ENCODE data around the gene DLGAP4. TPM values are rescaled to one million over a fixed set of nuclear protein-coding genes. Genes with fewer than 3 reads are reported as not detected.

DLGAP4 gene
- total and polyA plus RNA-seq, 9 of the 15 experiments (the other 6 are each of a cell fraction or from before 2014, with no cell fraction given), result 0.31 to 34.1 (median 4.5) TPM

GRCh38 chr20:36574366-36575135 lies 268.4 kb downstream of the DLGAP4 start (continued):
- no peak for TF ChIP-seq DIDO1 (tag; IDR thresholded peaks at IDR 0.05; ENCODE audit: low read depth)
- no peak for TF ChIP-seq CTCFL (IDR thresholded peaks at IDR 0.05; ENCODE audit: borderline replicate concordance, insufficient read depth, low read depth, low read length, poor library complexity, severe bottlenecking)
- TF ChIP-seq CHD1 (IDR thresholded peaks at IDR 0.05; ENCODE audit: low read length), result no peak
- TF ChIP-seq ZNF764 (CRISPR knock-in tag; IDR thresholded peaks at IDR 0.05; ENCODE audit: low read depth), result no peak
- TF ChIP-seq GABPB2 (CRISPR knock-in tag; conservative IDR thresholded peaks at IDR 0.05), result no peak
- TF ChIP-seq MTA3 (IDR thresholded peaks at IDR 0.05; ENCODE audit: borderline replicate concordance), result peak; percentile 20; the same call in 1 of the 2 replicates
- peak in 1 of 2 experiments; percentile 54; a peak in 1 of 4 replicates for TF ChIP-seq MLLT1 (IDR thresholded peaks at IDR 0.05)
- no peak for TF ChIP-seq GTF2B (IDR thresholded peaks at IDR 0.05; ENCODE audit: extremely low read depth, insufficient read length)
- no peak for TF ChIP-seq TEAD2 (tag; IDR thresholded peaks at IDR 0.05)
- no peak for TF ChIP-seq ZNF77 (CRISPR knock-in tag; IDR thresholded peaks at IDR 0.05)
- TF ChIP-seq IRF2 (CRISPR knock-in tag; IDR thresholded peaks at IDR 0.05), result no peak
- peak; percentile 39; the same call in 1 of the 2 replicates for TF ChIP-seq USF1 (CRISPR knock-in tag; IDR thresholded peaks at IDR 0.05)
- TF ChIP-seq RNF2 (IDR thresholded peaks at IDR 0.05), result peak; percentile 77
- TF ChIP-seq ZNF212 (CRISPR knock-in tag; IDR thresholded peaks at IDR 0.05), result no peak
- TF ChIP-seq ZFX (CRISPR knock-in tag; IDR thresholded peaks at IDR 0.05), result peak; percentile 80
- no peak for TF ChIP-seq MAFG (tag; conservative IDR thresholded peaks at IDR 0.05)
- no peak for TF ChIP-seq EP300 (IDR thresholded peaks at IDR 0.05; ENCODE audit: low read length)
- peak; percentile 25; the same call in 1 of the 2 replicates for TF ChIP-seq NCOR1 (IDR thresholded peaks at IDR 0.05)
- no peak for TF ChIP-seq PTRF (tag; IDR thresholded peaks at IDR 0.05)
- TF ChIP-seq FOXO4 (CRISPR knock-in tag; IDR thresholded peaks at IDR 0.05), result no peak
- TF ChIP-seq TRIM28 (IDR thresholded peaks at IDR 0.05), result no peak

All from K562 (cell line).